A549 (cell line): ENCODE results near the gene NXNL2. TPM values are rescaled to one million over a fixed set of nuclear protein-coding genes. Genes with fewer than 3 reads are reported as not detected.

Experiments used
- ATAC-seq, 2 experiments: fragments of 200-7000 bp in 1 of 2; fragments of >200 bp in 1 of 2; cut with Nextera tagmentation in 1 of 2; cut with Tn5 transposase in 1 of 2; 3 replicates each; pipeline versions ENCODE4 v1.8.0 to v1.9.1; 2018 to 2020; ENCODE audit warnings: mild to moderate bottlenecking in 1 of 2, moderate library complexity in 1 of 2
- CTCF ChIA-PET: fragments of 300-600 bp; sonication (Branson Sonifier 250); formaldehyde crosslinking; extraction: SDS; loops from one replicate; lab custom pipeline; 2021; ENCODE audit warnings: antibody characterized with exemption, inconsistent platforms; lab: Yijun Ruan, JAX
- POLR2A ChIA-PET: fragments of 350-600 bp; formaldehyde crosslinking; extraction: SDS; loops from one replicate; lab custom pipeline; 2021; ENCODE audit warnings: antibody characterized with exemption, inconsistent platforms; lab: Yijun Ruan, JAX
- DNase-seq, 2 experiments: peaks; one replicate each; pipeline versions ENCODE4 v3.0.0 to v3.0.0-alpha.2; 2011 to 2016; ENCODE audit warnings: low read depth in 1 of 2, low spot score in 1 of 2
- FAIRE-seq: peaks from 2 replicates; lab custom pipeline; 2011; peaks lifted over from hg19 to GRCh38; lab: Jason Lieb, UNC
- H3K27ac ChIP-seq, 2 experiments: fragments of >200 bp; sonication (Bioruptor Twin); formaldehyde crosslinking; 3 replicates each; pipeline ENCODE4 v1.5.1; 2016 to 2017
- H3K4me1 ChIP-seq: fragments of >200 bp; sonication (Bioruptor Twin); formaldehyde crosslinking; 3 replicates; pipeline ENCODE4 v1.6.1; 2016
- H3K4me2 ChIP-seq: fragments of >200 bp; sonication (Bioruptor Twin); formaldehyde crosslinking; 3 replicates; pipeline ENCODE4 v1.6.1; 2016
- H3K4me3 ChIP-seq: fragments of >200 bp; sonication (Bioruptor Twin); formaldehyde crosslinking; 3 replicates; pipeline ENCODE4 v1.5.1; 2016
- H3K9me3 ChIP-seq: fragments of >200 bp; sonication (Bioruptor Twin); formaldehyde crosslinking; 3 replicates; pipeline ENCODE4 v1.6.1; 2016
- CHD2 ChIP-seq: fragments of 150-350 bp; IDR thresholded peaks from 2 replicates; pipeline ENCODE4 v1.6.1; 2014; ENCODE audit warnings: low read length; ENCODE audit not compliant: partially characterized antibody
- GATA3 ChIP-seq: IDR thresholded peaks from 2 replicates; pipeline ENCODE4 v1.6.1; 2012; ENCODE audit warnings: borderline replicate concordance
- HDAC2 ChIP-seq: fragments of 200-600 bp; sonication (generic); IDR thresholded peaks from 2 replicates; pipeline ENCODE4 v1.6.1; 2016
- HOXA7 ChIP-seq: fragments of 250-450 bp; sonication (Bioruptor Pico); IDR thresholded peaks from 2 replicates; pipeline ENCODE4 v1.5.0; 2020; ENCODE audit warnings: mild to moderate bottlenecking, moderate library complexity
- JUN ChIP-seq, 2 experiments: fragments of >200 bp; sonication (Bioruptor Twin); formaldehyde crosslinking; IDR thresholded peaks; 2 replicates in 1 of 2; 3 replicates in 1 of 2; pipeline ENCODE4 v1.6.1; 2016 to 2017
- JUNB ChIP-seq: fragments of >200 bp; sonication (Bioruptor Twin); formaldehyde crosslinking; IDR thresholded peaks from 2 replicates; pipeline ENCODE4 v1.6.1; 2016
- MYC ChIP-seq: IDR thresholded peaks from 2 replicates; pipeline ENCODE4 v1.6.1; 2012; ENCODE audit warnings: mild to moderate bottlenecking, inconsistent platforms, low read length, improper control_type of control experiment, borderline replicate concordance
- NPAS2 ChIP-seq: fragments of 250-450 bp; sonication (Bioruptor Pico); IDR thresholded peaks from 2 replicates; pipeline ENCODE4 v1.8.0; 2022; ENCODE audit warnings: mild to moderate bottlenecking, moderate library complexity, borderline replicate concordance
- PHF8 ChIP-seq: fragments of 200-600 bp; sonication (generic); IDR thresholded peaks from 2 replicates; pipeline ENCODE4 v1.6.1; 2016; ENCODE audit warnings: low read depth, mild to moderate bottlenecking, antibody characterized with exemption, moderate library complexity, borderline replicate concordance
- RAD21 ChIP-seq, 2 experiments: fragments of >200 bp in 1 of 2; sonication (Bioruptor Twin) in 1 of 2; formaldehyde crosslinking in 1 of 2; IDR thresholded peaks in 1 of 2; conservative IDR thresholded peaks in 1 of 2; 2 replicates in 1 of 2; 3 replicates in 1 of 2; pipeline ENCODE4 v1.6.1; 2012 to 2018; ENCODE audit warnings: inconsistent platforms in 1 of 2
- RARB ChIP-seq: fragments of 250-450 bp; sonication (Bioruptor Pico); IDR thresholded peaks from 2 replicates; pipeline ENCODE4 v1.8.0; 2021; ENCODE audit warnings: mild to moderate bottlenecking, moderate library complexity
- RNF2 ChIP-seq: fragments of 200-600 bp; sonication (generic); IDR thresholded peaks from 2 replicates; pipeline ENCODE4 v1.6.1; 2016; ENCODE audit warnings: low read depth, mild to moderate bottlenecking, antibody characterized with exemption, moderate library complexity, borderline replicate concordance
- SMC3 ChIP-seq: fragments of >200 bp; sonication (Bioruptor Twin); formaldehyde crosslinking; IDR thresholded peaks from 3 replicates; pipeline ENCODE4 v1.6.1; 2018; ENCODE audit warnings: inconsistent platforms
- ZNF302 ChIP-seq: fragments of 250-450 bp; sonication (Bioruptor Pico); IDR thresholded peaks from 2 replicates; pipeline ENCODE4 v1.9.0; 2021; ENCODE audit warnings: inconsistent platforms, mild to moderate bottlenecking, moderate library complexity
- whole genome bisulfite sequencing: methylation state at CpG from one replicate; pipeline ENCODE4 v1.1.6; 2017; ENCODE audit errors: missing lambda C conversion rate; 5-methylcytosine and 5-hydroxymethylcytosine counted together
- polyA plus RNA-seq, 4 experiments: library from polyadenylated mRNA; depleted of rRNA in 3 of 4; stranded (reverse); fragments of >200 nt; fragmentation: RNase III in 1 of 4; extraction: RNeasy Plus Mini Kit Qiagen cat#74134 plus additional on column Dnase treatment in 1 of 4; gene quantifications; 2 replicates in 3 of 4; 3 replicates in 1 of 4; pipeline ENCODE4 v1.2.3, GENCODE V29; 2011 to 2017
- TF ChIP-seq, protein P1 (sequence below): IDR thresholded peaks from 2 replicates; pipeline ENCODE4 v1.6.1; 2012
- TF ChIP-seq, protein P2 (sequence below): fragments of 250-450 bp; sonication (Bioruptor Pico); IDR thresholded peaks from 2 replicates; pipeline ENCODE4 v1.5.0; 2020; ENCODE audit warnings: low read depth, mild to moderate bottlenecking, moderate library complexity
- TF ChIP-seq, protein P3 (sequence below): IDR thresholded peaks from 2 replicates; pipeline ENCODE4 v1.6.1; 2012; ENCODE audit warnings: low read depth, borderline replicate concordance
- TF ChIP-seq, protein P4 (sequence below): IDR thresholded peaks from 2 replicates; pipeline ENCODE4 v1.6.1; 2012

The NXNL2 gene
- polyA plus RNA-seq, 2 of the 4 experiments (the other 2 are of a cell fraction), result 0.71 to 1.4 TPM

DNA sequence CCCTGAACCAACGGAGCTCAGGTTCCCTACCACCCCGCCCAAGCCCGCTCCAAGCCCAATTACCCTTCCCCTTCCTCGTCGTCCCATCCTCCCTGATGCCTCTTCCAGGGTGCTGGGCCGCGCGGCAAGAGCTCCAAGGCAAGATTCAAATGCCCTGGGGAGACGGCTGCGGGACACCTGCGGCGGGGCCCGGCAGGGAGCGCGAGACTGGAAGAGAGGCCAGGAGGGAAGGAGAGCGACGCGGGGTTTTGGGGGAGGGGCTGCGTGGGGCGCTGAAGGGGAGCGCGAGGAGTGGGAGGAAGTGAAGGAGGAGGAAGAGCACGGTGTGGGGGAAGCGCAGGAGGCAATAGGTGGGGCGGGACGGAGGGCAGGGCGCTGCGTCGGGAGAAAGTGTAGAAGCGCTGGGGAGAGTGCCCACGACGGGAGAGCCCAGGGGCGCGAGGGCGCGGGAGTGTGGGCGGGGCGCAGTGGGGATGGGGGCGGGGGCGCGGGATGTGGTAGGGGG lies 975 bp upstream of the NXNL2 start:
- WGBS, result 1% methylated on average over 10 of the region's 41 CpGs
- TF ChIP-seq RAD21 (conservative IDR thresholded peaks at IDR 0.05 in 1 of 2, IDR thresholded peaks at IDR 0.05 in 1 of 2), result peak in 1 of 2 experiments; percentile 22; a peak in 1 of 5 replicates
- no peak for TF ChIP-seq HOXA7 (CRISPR knock-in tag)
- TF ChIP-seq, protein P1, sequence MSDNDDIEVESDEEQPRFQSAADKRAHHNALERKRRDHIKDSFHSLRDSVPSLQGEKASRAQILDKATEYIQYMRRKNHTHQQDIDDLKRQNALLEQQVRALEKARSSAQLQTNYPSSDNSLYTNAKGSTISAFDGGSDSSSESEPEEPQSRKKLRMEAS, result peak; percentile 68
- TF ChIP-seq JUNB, result no peak
- 0 out of 3 replicates have a peak, but pooled peaks have one; percentile 14 for TF ChIP-seq SMC3
- TF ChIP-seq CHD2, result peak; percentile 28
- TF ChIP-seq PHF8, result 0 out of 2 replicates have a peak, but pooled peaks have one; percentile 26
- TF ChIP-seq MYC, result peak; percentile 30; the same call in 1 of the 2 replicates
- peak; percentile 59 to 72; a peak in 2 of 5 replicates for TF ChIP-seq JUN (IDR thresholded peaks at IDR 0.05)
- TF ChIP-seq, protein P2, sequence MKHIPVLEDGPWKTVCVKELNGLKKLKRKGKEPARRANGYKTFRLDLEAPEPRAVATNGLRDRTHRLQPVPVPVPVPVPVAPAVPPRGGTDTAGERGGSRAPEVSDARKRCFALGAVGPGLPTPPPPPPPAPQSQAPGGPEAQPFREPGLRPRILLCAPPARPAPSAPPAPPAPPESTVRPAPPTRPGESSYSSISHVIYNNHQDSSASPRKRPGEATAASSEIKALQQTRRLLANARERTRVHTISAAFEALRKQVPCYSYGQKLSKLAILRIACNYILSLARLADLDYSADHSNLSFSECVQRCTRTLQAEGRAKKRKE, result no peak
- no peak for TF ChIP-seq HDAC2
- TF ChIP-seq GATA3, result peak; percentile 22; the same call in 1 of the 2 replicates
- peak; percentile 78 to 88 for DNase-seq
- no peak for FAIRE-seq
- ATAC-seq, result peak; percentile 77 to 80
- Histone ChIP-seq H3K4me2 (peak overlapping the region; percentile 78), H3K27ac (peak overlapping the region; percentile 93 to 100), H3K4me3 (peak overlapping the region; percentile 68), H3K4me1 (peaks cover 46% of the 10 kb centered on the region), H3K9me3 (no peaks in the 10 kb centered on the region)
- CTCF ChIA-PET, result interaction anchor here (1.2 to 2.7 kb wide), 6 partner anchors 9 to 458 kb away, joined by 3 to 9 read pairs (median 4); no protein-coding TSS in a partner anchor
- POLR2A ChIA-PET, result interaction anchor here (0.6 to 2.1 kb wide), 3 partner anchors 13 to 458 kb away, joined by 3 to 11 read pairs (median 4); no protein-coding TSS in a partner anchor

DNA sequence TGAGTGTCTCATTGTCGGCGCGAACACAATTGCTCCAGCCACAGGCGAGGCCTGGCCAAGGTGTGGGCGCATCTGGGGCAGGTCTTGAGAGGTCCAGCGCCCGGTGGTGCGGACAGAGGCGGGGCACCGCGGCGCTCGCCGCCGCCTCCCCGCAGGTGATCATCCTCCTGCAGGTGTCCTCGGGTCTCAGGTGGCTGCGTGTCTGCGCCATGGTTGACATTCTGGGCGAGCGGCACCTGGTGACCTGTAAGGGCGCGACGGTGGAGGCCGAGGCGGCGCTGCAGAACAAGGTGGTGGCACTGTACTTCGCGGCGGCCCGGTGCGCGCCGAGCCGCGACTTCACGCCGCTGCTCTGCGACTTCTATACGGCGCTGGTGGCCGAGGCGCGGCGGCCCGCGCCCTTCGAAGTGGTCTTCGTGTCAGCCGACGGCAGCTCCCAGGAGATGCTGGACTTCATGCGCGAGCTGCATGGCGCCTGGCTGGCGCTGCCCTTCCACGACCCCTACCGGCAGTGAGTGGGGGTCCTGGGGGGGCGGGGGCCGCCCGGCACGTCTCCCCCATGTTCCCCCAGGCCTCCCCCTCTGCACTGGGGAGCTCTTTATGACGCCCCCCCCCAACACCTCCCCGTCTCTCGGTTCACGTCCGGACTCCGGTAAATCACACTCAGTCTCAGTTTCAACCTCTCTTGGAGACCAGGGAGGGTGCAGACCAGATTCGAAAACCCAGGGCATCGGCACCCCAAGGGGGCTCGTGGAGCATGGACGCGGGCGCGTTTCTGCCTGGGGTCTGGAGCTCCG lies 446 bp downstream of the NXNL2 start:
- Histone ChIP-seq H3K4me1 (peaks cover 33% of the 10 kb centered on the region), H3K27ac (peak overlapping the region; percentile 93 to 100), H3K4me2 (peak overlapping the region; percentile 91), H3K9me3 (no peaks in the 10 kb centered on the region), H3K4me3 (peak overlapping the region; percentile 68)
- FAIRE-seq, result no peak
- ChIA-PET POLR2A (interaction anchor here (0.6 to 1.0 kb wide), 4 partner anchors 13 to 561 kb away, joined by 3 to 6 read pairs (median 4); no protein-coding TSS in a partner anchor), CTCF (interaction anchor here (0.7 to 1.6 kb wide), 7 partner anchors 14 to 471 kb away, joined by 3 to 4 read pairs (median 3); no protein-coding TSS in a partner anchor)
- peak in 1 of 2 experiments; percentile 31 for DNase-seq
- peak; percentile 27 to 44 for ATAC-seq
- WGBS, result 26% methylated on average over 42 of the region's 75 CpGs
- TF ChIP-seq RAD21 (conservative IDR thresholded peaks at IDR 0.05 in 1 of 2, IDR thresholded peaks at IDR 0.05 in 1 of 2) (0 out of 5 replicates have a peak, but pooled peaks of 1 of the 2 experiments have one; percentile 30), RNF2 (no peak), NPAS2 (CRISPR knock-in tag) (no peak), RARB (CRISPR knock-in tag) (no peak), ZNF302 (CRISPR knock-in tag) (no peak)
- TF ChIP-seq, protein P3, sequence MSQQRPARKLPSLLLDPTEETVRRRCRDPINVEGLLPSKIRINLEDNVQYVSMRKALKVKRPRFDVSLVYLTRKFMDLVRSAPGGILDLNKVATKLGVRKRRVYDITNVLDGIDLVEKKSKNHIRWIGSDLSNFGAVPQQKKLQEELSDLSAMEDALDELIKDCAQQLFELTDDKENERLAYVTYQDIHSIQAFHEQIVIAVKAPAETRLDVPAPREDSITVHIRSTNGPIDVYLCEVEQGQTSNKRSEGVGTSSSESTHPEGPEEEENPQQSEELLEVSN, result peak; percentile 81
- TF ChIP-seq, protein P1, result peak; percentile 58; the same call in 1 of the 2 replicates
- TF ChIP-seq, protein P4, sequence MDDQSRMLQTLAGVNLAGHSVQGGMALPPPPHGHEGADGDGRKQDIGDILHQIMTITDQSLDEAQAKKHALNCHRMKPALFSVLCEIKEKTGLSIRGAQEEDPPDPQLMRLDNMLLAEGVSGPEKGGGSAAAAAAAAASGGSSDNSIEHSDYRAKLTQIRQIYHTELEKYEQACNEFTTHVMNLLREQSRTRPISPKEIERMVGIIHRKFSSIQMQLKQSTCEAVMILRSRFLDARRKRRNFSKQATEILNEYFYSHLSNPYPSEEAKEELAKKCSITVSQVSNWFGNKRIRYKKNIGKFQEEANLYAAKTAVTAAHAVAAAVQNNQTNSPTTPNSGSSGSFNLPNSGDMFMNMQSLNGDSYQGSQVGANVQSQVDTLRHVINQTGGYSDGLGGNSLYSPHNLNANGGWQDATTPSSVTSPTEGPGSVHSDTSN, result 0 out of 2 replicates have a peak, but pooled peaks have one; percentile 11
